Activated gamma-delta T cell treated with anti-CD3 and anti-CD28 coated beads, Interleukin-2, amount 50 U/mL, for 16 hours (primary cell): Measurements from ENCODE around the gene ETHE1.
"Not testable (repeated sequence)": the region's sequence is repeated elsewhere in the genome, so short reads cannot be mapped to it uniquely, and the experiment has no call there.

Source experiments
- DNase-seq: peaks from one replicate; pipeline ENCODE4 v3.0.0-alpha.2; 2020; ENCODE audit warnings: low read depth

ETHE1 gene

DNA sequence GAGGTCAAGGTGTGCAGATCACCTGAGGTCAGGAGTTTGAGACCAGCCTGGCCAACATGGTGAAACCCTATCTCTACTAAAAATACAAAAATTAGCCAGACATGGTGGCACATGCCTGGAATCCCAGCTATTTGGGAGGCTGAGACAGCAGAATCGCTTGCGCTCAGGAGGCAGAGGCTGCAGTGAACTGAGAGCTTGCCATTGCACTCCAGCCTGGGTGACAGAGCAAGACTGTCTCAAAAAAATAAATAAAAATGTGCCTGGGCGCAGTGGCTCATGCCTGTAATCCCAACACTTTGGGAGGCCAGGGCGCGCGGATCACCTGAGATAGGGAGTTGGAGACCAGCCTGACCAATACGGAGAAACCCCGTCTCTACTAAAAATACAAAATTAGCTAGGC is 3.3 kb downstream of the ETHE1 start:
- DNase-seq: not testable (repeated sequence)

GRCh38 chr19:43522929-43523328 is 4.1 kb downstream of the ETHE1 start:
- DNase-seq: no peak

DNA sequence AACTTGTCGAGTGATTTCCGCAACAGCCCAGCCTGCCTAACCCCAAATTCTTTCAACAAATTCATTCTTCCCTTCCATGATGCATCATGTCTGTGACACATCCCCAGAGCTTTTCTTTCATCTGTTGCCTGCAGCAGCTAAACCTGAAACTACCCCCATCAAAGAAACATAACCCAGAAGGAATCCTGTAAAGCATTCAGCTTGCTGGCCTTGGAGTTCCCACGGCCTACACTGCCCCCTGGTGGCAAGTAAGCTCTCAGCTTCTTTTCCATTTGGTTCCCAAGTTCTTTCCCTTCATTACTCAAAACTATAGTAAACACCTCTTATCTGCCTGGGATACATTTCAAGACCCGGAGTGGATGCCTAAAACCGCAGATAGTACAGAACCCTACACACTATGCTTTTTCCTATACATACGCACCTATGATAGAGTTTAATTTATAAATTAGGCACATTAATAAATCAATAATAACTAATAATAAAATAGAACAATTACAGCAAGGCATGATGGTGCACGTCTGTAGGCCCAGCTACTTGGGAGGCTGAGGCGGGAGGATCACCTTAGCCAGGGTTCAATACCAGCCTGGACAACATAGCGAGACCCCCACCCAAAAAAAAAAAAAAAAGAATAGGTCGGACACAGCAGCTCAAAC is 7.4 kb downstream of the ETHE1 start:
- DNase-seq: peak; percentile 73

DNA sequence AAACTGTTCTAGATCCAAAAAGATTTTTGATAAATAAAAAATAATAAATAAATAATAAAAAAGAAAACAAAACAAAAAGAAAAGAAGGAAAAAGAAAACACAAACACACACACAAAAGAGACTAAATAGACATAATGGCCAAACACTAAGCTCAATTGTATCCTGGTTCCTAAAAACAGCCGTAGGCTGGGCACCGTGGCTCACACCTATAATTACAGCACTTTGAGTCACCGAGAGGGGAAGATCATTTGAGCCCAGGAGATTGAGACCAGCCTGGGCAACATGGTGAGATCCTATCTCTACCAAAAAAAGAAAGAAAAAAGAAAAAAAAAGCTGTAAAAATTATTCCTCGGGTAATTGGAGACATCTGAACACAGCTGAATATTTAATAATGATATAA is 8.9 kb downstream of the ETHE1 start:
- DNase-seq: no peak

DNA sequence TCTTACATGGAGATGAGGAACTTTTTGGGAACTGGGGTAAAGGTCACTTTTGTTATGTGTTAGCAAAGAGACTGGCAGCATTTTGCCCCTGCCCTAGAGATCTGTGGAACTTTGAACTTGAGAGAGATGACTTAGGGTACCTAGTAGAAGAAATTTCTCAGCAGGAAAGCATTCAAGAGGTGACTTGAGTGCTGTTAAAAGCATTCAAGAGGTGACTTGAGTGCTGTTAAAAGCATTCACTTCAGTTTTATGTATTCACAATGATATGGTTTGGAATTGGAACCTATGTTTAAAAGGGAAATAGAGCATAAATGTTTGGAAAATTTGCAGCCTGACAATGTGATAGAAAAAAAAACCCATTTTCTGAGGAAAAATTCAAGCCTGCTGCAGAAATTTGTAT is 14.6 kb downstream of the ETHE1 start:
- not testable (repeated sequence) for DNase-seq

- DNase-seq: no peak
Measured at GRCh38 chr19:43511324-43511723, 15.7 kb downstream of the ETHE1 start.

GRCh38 chr19:43510713-43511112 is 16.3 kb downstream of the ETHE1 start:
- DNase-seq: no peak

- no peak for DNase-seq
Measured at GRCh38 chr19:43507880-43508279, 19.1 kb downstream of the ETHE1 start.

DNA sequence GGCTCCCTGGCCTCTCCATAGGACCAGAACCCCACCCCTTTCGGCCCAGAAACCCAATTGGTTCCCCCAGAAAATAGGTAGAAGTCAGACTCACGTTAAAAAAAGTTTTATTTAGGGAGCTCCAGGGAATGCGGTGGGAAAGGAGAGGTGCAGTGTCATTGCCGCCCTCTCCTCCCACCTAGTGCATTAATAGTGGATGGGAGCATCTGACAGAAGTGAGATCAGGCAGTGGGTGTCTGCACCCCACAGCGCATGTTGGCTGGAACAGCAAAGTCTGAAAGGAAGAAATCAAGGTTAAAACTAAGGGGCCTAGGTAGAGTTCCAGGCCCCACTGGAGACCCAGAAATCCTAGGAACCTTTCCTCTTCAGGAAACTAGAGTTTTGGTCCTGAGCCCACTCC is 20.4 kb downstream of the ETHE1 start:
- DNase-seq: no peak

- no peak for DNase-seq
Measured at GRCh38 chr19:43505941-43506340, 21.1 kb downstream of the ETHE1 start.

DNA sequence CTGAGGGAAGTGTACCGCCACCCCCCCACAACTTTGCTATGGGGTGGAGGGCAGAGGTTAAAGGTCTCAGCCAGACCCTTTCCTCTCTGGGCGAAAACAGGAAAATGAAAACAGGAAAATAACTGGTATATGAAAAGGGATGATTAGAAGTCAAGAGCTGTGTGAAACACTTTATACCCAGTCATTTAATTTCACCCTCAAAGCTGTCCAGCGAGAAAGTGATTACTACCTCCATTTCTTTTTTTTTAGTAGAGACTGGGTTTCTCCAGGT is 21.9 kb downstream of the ETHE1 start:
- DNase-seq: no peak

DNA sequence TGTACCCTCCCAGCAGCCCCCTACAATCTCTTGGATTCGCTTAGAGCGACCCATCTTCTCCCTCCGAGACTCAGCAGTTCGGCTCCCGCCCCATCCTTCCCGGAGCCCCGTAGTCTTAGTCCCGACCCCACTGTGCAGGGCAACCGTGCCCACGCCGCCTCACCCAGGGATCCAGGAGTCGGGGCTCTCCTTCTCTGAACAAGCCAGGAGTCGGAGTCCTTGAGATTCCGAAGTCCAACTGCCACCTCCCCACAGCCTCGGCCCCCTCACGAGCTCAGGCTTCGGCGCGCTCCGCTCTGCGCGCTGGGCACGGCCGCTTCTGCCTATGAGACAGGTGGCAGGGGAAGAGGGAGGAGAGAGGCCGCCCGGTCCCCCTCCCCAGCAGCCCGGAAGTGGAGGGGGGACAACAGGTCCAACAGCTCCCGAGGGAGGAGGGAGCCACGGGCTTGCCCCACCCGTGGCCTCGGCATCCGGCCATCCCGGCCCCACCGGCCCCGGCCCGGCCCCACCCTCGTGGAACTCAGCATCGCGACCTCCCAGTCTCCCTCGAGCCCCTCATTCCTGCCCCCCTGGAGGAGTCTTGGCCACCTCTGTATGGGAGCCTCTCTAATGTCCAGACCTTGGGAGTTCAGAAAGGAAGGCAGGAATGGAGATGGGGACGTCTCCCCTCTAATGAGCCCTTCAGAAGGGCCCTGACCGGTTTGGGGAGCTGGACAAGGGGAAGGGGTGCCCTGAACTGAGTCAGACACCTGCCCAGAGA is 22.4 kb downstream of the ETHE1 start, which contains the start of gene PHLDB3:
TSS of gene PHLDB3 (minus strand) at position 321 of the 760 bp plus-strand sequence. CDS start 628 bp downstream, outside the sequence.
- DNase-seq: no peak

- DNase-seq: peak; percentile 99
Measured at GRCh38 chr19:43503501-43504425, 23.2 kb downstream of the ETHE1 start.

DNA sequence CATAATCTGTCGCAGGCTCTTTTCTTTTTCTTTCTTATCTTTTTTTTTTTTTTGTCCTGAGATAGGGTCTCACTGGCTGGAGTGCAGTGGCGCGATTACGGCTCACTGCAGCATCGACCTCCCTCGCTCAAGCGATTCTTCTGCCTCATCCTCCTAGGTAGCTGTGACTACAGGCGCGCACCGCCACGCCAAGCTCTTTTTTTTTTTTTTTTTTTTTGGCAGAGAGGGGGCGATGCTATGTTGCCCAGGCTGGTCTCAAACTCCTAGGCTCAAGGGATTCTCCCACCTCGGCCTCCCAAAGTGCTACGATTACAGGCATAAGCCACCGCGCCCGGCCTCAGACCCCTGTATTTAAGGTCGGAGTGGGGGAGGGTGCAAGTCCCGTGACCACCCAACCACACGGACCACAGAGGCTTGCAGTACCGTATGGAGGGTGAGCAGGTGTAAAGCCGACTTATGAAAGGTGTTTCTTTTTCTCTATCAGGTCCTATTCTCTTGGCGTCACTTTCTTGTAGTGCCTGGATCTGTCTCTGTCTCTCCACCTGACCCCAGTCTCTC is 24.5 kb downstream of the ETHE1 start:
- DNase-seq: no peak

DNA sequence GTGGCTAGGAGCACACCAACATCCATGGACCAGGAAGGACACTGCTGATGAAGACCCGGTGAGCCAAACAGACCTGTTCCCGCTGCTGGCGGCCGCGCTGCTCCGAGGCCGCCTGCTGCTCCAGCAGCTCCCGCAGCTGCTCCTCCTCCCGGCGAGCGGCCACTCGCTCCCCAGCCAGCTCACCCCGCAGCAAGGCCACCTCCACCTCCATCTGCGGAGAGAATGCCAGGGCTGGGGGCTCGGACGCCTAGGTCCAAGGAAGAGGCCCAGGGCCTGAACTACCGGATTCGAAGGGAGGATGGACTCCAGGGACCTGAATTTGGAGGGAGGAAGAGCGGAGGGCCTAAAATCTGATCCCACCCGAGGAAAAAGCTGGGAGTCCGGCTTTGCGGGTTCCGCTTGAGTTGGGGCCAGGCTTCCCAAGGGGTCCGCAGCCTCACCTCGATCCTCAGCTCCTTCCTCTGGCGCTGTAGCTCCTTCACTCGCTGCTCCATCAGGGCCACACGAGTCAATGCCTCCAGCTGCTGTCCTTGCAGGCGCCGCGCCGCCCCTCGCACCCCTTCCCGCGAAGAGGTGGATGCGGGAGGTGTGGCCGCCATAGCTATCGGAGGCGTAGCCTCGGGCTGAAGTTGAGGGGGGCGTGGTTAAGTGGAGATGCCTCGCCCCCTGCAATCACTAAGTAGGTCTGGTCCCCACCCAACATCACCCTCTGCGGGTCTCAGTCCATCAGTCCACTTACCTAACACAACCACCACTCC is 25.2 kb downstream of the ETHE1 start:
- DNase-seq: no peak

GRCh38 chr19:43499042-43499441 is 28.0 kb downstream of the ETHE1 start:
- DNase-seq: no peak

- no peak for DNase-seq
Measured at GRCh38 chr19:43498233-43498842, 28.7 kb downstream of the ETHE1 start.

DNA sequence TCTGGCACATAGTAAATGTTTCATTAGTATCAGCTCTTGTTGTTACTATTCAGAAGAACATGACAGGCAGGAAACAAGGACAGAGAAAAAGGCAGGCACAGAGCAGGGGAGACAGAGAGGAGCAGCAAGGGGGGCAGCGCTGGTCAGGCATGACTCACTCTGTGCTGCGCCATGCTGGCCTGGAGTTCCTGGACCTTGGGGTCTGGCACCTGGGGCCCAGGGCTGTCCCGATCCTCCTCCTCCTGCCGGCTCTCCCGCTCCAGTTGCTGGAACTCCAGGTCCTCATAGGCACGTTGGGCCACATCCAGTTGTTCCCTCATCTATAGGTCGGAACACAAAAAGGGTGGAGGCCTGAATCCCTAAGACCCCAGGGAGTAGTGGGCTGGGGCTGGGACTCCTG is 30.0 kb downstream of the ETHE1 start:
- DNase-seq: no peak

DNA sequence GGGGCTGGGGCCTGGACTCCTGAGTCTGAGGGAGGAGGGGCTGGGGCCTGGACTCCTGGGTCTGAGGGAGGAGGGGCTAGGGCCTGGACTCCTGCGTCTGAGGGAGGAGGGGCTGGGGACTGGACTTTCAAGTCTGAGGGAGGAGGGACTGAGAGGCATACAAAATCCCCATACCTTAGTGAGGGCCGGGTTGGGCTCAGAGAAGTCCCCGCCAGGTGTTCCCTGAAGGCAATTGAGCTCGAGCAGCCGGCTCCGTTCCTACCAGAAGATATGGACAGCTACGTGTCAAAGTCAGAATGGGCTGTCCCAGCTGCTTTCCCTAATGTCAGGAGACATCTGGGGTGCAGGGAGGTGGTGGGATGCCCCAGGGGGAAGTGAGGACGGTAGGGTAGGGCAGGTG is 31.9 kb downstream of the ETHE1 start:
- DNase-seq: no peak

GRCh38 chr19:43490759-43491158 is 36.2 kb downstream of the ETHE1 start:
- DNase-seq: no peak

GRCh38 chr19:43489979-43490599 is 36.9 kb downstream of the ETHE1 start:
- no peak for DNase-seq
